SJCRH30 (cell line): Measurements from ENCODE around the gene POLRMT. TPM values are rescaled to one million over a fixed set of nuclear protein-coding genes. Genes with fewer than 3 reads are reported as not detected.
A peak's percentile ranks its signal among the peaks of the same experiment; 100 is the strongest.
"Not testable (repeated sequence)": the region's sequence is repeated elsewhere in the genome, so short reads cannot be mapped to it uniquely, and the experiment has no call there.

ENCODE experiments used
- DNase-seq, 2 experiments: peaks; one replicate each; pipeline ENCODE4 v3.0.0-alpha.2; 2015 to 2020
- H3K27ac ChIP-seq: fragments of 250-450 bp; sonication (Bioruptor Pico); 2 replicates; pipeline ENCODE4 v1.5.1; 2020; ENCODE audit warnings: mild to moderate bottlenecking, moderate library complexity
- H3K27me3 ChIP-seq: fragments of 250-450 bp; sonication (Bioruptor Pico); 2 replicates; pipeline ENCODE4 v1.5.1; 2020; ENCODE audit warnings: mild to moderate bottlenecking, moderate library complexity
- H3K36me3 ChIP-seq: fragments of 250-450 bp; sonication (Bioruptor Pico); 2 replicates; pipeline ENCODE4 v1.5.1; 2020; ENCODE audit warnings: mild to moderate bottlenecking, moderate library complexity
- H3K4me1 ChIP-seq: fragments of 250-450 bp; sonication (Bioruptor Pico); 2 replicates; pipeline ENCODE4 v1.5.1; 2020; ENCODE audit warnings: mild to moderate bottlenecking, moderate library complexity
- H3K4me3 ChIP-seq: fragments of 250-450 bp; sonication (Bioruptor Pico); 2 replicates; pipeline ENCODE4 v1.5.1; 2020; ENCODE audit warnings: mild to moderate bottlenecking, moderate library complexity
- H3K9me3 ChIP-seq: fragments of 250-450 bp; sonication (Bioruptor Pico); replicated peaks from 2 replicates; pipeline ENCODE4 v1.5.1; 2020; ENCODE audit warnings: mild to moderate bottlenecking, moderate library complexity
- total RNA-seq: library from RNA; depleted of rRNA; stranded (reverse); fragments of >200 nt; shearing (Covaris generic); gene quantifications from 2 replicates; pipeline ENCODE4 v1.2.3, GENCODE V29; 2014

Gene POLRMT
- total RNA-seq, 1 experiment from 2014 or later: 29.6 TPM

DNA sequence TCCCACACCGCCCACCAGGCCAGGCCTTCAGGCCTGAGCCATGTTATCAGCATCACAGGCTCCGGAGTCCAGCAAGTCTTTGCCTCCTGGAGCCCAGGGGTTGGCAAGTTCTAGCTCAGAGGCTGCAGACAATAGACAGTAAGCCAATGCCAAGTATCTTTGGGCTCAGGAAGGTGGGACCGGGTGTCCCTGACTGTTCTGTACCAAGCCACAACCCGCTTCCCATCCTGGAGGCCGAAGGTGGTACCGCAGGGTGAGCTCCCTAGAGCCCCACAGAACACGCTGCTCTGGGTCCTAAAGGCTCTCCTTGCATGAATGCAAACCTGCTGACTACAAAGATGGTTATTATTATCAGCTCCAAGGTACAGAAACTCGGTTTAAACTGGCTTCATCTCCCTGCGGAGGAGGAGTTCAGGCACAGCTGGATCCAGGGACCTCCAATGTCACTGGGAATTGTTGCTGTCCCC lies 37.3 kb upstream of the POLRMT start:
- H3K27ac ChIP-seq: no peak overlapping the region
- no peaks in the 10 kb centered on the region for H3K36me3 ChIP-seq
- H3K27me3 ChIP-seq: no peaks in the 10 kb centered on the region

DNA sequence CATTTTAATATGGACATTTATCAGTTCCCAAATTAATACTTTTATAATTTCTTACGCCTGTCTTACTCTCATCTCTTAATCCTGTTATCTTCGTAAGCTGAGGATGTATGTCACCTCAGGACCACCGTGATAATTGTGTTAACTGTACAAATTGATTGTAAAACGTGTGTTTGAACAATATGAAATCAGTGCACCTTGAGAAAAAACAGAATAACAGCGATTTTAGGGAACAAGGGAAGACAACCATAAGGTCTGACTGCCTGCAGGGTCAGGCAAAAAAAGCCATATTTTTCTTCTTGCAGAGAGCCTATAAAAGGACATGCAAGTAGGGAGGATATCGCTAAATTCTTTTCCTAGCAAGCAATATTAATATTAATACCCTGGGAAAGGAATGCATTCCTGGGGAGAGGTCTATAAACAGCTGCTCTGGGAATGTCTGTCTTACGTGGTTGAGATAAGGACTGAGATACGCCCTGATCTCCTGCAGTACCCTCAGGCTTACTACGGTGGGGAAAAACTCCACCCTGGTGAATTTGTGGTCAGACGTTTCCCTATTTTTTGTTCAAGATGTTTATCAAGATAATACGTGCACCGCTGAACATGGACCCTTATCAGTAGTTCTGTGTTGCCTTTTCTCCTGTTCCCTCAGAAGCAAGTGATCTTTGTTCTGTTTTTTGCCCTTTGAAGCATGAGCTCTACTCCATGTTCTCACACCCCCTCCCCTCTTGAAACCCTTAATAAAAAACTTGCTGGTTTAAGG lies 35.5 kb upstream of the POLRMT start:
- not testable (repeated sequence) for H3K9me3 ChIP-seq, H3K4me1 ChIP-seq, H3K4me3 ChIP-seq, H3K27me3 ChIP-seq, H3K36me3 ChIP-seq
- H3K27ac ChIP-seq: peak overlapping the region; percentile 28; the same call in 1 of the 2 replicates
- peak; percentile 40 to 51 for DNase-seq

More for the DNA sequence above, 37.3 kb upstream of the POLRMT start:
- no peak for DNase-seq
- H3K9me3 ChIP-seq: peaks cover 4% of the 10 kb centered on the region; the same call in 1 of the 2 replicates
- peaks cover 11% of the 10 kb centered on the region for H3K4me1 ChIP-seq
- H3K4me3 ChIP-seq: no peak overlapping the region

DNA sequence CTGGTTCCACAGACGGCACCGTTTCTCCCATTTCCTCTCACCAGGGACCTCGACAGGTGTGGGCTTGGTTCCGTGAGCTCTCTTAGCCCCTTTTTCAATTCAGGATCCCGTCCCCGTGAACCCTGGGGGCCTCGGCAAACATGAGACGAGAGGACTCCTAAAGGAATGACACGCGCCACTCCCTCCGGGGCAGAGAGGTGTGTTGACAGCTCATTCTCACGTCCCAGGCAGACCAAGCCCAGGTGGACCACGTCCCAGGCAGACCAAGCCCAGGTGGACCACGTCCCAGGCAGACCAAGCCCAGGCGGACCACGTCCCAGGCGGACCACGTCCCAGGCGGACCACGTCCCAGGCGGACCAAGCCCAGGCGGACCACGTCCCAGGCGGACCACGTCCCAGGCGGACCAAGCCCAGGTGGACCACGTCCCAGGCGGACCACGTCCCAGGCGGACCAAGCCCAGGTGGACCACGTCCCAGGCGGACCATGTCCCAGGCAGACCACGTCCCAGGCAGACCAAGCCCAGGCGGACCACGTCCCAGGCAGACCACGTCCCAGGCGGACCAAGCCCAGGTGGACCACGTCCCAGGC lies 33.7 kb upstream of the POLRMT start:
- not testable (repeated sequence) for H3K36me3 ChIP-seq, H3K27ac ChIP-seq, H3K9me3 ChIP-seq, H3K27me3 ChIP-seq, H3K4me3 ChIP-seq, H3K4me1 ChIP-seq, DNase-seq

DNA sequence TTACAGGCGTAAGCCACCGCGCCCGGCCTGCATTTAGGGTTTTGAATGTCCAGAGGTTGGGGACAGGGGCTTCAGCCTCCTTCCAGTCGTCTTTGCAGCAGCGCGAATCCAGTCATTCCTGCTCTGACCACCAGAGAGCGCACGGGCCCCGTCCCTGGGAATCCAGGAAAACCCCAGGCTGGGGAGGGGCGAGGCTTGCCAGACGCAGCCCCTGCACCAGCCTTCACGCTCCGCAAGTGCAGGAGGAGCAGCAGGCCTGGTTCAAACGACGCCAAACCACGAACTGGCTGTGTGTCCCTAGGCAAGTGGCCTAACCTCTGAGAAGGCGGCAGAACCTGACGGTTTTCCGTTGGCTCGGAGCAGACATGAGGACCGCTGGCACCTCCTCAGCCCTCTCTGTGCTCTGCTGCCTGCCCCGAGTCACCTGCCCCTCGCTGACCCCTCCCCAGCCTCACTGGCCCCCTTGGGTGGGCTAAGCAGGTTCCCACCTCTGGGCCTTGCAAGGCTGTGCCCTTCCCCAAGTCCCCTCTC lies 31.6 kb upstream of the POLRMT start:
- DNase-seq: peak; percentile 80 to 89
- peaks cover 4% of the 10 kb centered on the region; the same call in 1 of the 2 replicates for H3K9me3 ChIP-seq
- no peak overlapping the region for H3K27ac ChIP-seq
- H3K4me3 ChIP-seq: no peak overlapping the region
- 0 out of 2 replicates have a peak, but pooled peaks cover 3% of the 10 kb centered on the region for H3K4me1 ChIP-seq
- H3K36me3 ChIP-seq: no peaks in the 10 kb centered on the region
- H3K27me3 ChIP-seq: no peaks in the 10 kb centered on the region

DNA sequence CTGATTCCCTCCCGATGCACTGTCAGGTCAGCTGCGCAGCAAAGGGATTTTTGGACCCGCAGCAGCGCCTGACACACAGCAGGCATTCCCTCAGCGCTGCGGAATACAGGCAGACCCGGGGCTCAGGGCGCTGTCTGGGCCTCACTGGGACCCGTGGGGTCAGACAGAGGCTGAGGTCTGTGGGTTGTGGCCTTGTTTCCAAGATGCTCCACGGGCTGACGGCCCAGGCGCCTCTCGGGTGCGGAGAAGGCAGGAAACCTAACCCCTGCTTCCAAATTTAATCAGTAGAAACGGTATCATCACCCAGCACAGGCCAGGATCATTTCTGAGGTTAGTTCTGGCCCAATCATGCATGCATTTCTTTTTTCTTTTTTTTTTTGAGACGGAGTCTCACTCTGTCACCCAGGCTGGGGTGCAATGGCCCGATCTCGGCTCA lies 30.4 kb upstream of the POLRMT start:
- DNase-seq: no peak
- no peaks in the 10 kb centered on the region for H3K36me3 ChIP-seq
- H3K9me3 ChIP-seq: peaks cover 3% of the 10 kb centered on the region; the same call in 1 of the 2 replicates
- H3K4me3 ChIP-seq: peak overlapping the region; percentile 54
- no peaks in the 10 kb centered on the region for H3K27me3 ChIP-seq
- H3K4me1 ChIP-seq: no peaks in the 10 kb centered on the region
- no peak overlapping the region for H3K27ac ChIP-seq

DNA sequence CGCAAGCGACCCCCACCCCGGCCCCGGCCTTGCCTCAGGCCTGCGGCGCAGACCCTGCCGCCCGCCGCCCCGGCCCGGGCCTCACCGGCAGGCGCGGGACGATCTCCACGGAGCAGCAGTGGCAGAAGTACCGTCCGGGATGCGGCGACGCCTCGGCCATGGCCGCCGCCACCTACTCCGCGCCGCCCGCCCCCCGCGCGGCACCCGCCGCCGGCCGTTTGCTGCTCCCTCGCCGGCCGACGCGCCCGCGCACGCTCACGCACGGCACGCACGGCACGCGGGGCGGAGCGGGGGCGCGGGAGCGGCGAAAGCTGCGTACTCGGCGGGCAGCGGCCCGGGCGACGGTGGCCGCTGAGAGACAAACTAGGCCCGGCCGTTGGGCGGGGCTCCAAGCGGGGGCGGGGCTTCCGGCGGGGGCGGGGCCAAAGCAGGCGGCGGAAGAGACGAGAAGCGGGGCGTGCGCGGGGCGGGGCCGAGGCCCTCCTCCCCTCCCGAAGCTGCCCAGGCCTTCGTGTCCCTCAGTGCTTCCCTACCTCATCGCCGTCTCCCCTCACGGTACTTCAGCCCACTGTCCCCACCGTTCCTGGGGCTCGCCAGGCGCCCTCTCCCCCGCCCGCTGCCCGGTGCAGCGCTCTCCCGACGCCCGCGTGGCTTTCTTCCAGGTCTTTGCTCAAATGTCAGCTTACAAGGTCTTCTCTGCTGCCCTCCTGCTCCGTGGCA lies 29.8 kb upstream of the POLRMT start, which contains the start of gene RNF126:
Gene RNF126, minus strand, starts transcription at position 253 of the 720 bp plus-strand sequence. Its CDS starts 93 bp downstream, at position 160.
- no peaks in the 10 kb centered on the region for H3K27me3 ChIP-seq
- no peaks in the 10 kb centered on the region for H3K9me3 ChIP-seq
- peak within 1 kb of the TSS; percentile 38; the same call in 1 of the 2 replicates for H3K27ac ChIP-seq
- peak within 1 kb of the TSS; percentile 96 for H3K4me3 ChIP-seq
- no peaks in the 10 kb centered on the region for H3K4me1 ChIP-seq
- peak; percentile 86 to 90 for DNase-seq
- no peaks in the 10 kb centered on the region for H3K36me3 ChIP-seq

DNA sequence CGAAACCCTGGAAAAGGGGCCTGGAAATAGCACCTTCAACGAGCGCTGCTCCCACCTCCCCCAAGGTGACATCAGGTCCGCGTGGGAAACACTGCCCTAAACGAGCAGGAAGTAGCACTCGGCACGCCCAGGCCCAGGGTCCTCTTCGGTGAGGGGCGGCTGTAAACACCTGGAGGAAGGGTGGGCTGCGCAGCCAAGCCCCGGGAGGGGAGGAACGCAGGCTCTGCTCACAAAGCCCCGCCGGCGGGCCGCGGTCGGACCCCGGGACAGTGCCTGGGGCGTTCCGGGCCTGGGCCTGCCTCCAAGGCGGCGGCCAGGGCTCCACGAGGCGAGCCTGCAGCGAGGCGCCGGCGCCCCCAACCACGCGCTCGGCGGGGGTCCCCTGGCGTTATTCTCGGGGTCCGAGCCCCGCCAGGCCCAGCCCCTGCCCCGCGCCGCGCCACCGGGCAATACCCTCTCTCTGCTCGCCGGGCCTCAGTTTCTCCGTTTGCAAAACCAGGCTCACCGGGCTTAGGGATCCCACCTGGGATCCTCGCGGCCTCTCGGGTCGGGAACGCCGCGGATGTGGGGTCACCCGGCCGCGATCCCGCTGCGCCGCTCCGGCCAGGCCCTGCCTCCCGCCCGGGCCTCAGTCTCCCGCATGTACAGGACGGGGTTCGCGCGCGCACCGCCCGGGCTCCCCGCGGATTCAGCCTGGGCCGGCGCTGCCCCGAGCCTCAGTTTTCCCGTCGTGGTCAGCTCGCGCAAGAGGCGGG lies 29.0 kb upstream of the POLRMT start:
- Histone ChIP-seq H3K36me3 (no peaks in the 10 kb centered on the region; the same call in 1 of the 2 replicates), H3K4me1 (peaks cover 2% of the 10 kb centered on the region; the same call in 1 of the 2 replicates)
- DNase-seq: peak; percentile 34 to 36

DNA sequence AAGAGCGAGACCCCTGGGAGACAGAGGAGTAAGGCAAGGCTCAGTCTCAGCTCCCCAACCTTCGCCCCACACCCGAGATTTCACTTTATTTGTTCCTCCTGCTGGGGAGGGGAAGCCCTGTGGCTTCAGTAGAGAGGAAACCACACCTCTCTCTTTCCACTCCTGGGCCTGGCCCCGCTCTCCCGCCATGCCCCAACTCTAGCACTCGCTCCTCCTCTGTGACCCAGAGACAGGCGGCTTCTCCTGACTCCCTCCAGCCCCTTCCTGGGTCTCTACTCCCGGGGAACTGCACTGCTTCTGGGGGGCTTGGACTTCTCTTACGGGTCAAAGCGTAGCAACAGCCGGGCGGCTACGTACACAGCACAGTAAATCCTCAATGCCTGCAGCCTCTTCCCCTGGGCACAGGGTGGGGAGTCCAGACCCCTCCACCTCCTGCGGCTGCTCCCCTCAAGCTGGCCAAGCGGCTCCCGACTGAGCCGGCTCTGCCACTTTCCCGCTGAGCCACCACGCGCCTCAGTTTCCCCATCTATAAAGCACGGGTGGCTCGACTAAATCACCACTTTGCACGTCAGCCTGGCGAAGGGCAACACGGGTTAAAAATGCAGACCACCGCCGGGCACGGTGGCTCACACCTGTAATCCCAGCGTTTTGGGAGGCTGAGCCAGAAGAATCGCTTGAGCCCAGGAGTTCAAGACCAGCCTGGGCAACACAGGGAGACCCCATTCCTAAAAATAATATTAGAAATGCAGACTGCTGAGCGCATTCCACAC lies 28.3 kb upstream of the POLRMT start:
- H3K4me1 ChIP-seq: peaks cover 10% of the 10 kb centered on the region
- peak overlapping the region; percentile 96 for H3K4me3 ChIP-seq
- no peaks in the 10 kb centered on the region; the same call in 1 of the 2 replicates for H3K36me3 ChIP-seq
- H3K27me3 ChIP-seq: no peaks in the 10 kb centered on the region
- DNase-seq: no peak
- H3K9me3 ChIP-seq: no peaks in the 10 kb centered on the region
- 0 out of 2 replicates have a peak overlapping the region, but pooled peaks have one; percentile 38 for H3K27ac ChIP-seq

More for the DNA sequence above, 29.0 kb upstream of the POLRMT start:
- Histone ChIP-seq H3K27me3 (no peaks in the 10 kb centered on the region), H3K4me3 (peak overlapping the region; percentile 96), H3K9me3 (no peaks in the 10 kb centered on the region), H3K27ac (peak overlapping the region; percentile 38; the same call in 1 of the 2 replicates)

DNA sequence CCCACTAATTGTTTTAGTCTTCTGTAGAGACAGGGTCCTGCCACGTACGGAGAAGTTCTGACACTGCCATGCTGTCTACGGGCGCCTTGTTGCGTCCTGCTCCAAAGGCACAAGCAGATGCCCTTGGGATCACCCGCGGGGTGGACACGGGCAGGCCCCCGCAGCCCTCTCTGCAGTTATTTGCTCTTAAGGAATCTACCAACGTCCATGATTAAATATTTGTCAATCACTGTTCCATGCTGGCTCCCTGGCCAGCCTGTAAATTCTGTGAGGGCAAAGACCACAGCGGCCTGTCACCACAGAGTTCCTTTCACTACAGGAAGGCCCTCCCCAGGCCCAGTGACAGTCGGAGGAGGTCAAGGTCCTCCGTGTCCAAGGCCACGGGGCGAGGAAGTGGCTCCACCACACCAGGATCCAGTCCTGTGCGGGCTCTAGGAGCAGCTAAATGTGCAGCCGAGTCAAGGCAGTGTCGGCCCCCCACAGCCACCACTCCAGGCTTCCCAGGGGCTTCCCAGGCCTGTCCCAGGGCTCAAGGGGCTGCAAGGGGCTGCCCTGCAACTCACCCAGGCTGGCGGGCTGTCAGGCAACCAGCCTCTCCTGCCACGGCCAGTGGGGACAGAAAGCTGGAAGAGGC lies 27.6 kb upstream of the POLRMT start:
- peaks cover 10% of the 10 kb centered on the region for H3K4me1 ChIP-seq
- DNase-seq: no peak
- H3K27me3 ChIP-seq: no peaks in the 10 kb centered on the region
- H3K9me3 ChIP-seq: no peaks in the 10 kb centered on the region
- H3K36me3 ChIP-seq: no peaks in the 10 kb centered on the region; the same call in 1 of the 2 replicates
- no peak overlapping the region for H3K27ac ChIP-seq
- no peak overlapping the region for H3K4me3 ChIP-seq

DNA sequence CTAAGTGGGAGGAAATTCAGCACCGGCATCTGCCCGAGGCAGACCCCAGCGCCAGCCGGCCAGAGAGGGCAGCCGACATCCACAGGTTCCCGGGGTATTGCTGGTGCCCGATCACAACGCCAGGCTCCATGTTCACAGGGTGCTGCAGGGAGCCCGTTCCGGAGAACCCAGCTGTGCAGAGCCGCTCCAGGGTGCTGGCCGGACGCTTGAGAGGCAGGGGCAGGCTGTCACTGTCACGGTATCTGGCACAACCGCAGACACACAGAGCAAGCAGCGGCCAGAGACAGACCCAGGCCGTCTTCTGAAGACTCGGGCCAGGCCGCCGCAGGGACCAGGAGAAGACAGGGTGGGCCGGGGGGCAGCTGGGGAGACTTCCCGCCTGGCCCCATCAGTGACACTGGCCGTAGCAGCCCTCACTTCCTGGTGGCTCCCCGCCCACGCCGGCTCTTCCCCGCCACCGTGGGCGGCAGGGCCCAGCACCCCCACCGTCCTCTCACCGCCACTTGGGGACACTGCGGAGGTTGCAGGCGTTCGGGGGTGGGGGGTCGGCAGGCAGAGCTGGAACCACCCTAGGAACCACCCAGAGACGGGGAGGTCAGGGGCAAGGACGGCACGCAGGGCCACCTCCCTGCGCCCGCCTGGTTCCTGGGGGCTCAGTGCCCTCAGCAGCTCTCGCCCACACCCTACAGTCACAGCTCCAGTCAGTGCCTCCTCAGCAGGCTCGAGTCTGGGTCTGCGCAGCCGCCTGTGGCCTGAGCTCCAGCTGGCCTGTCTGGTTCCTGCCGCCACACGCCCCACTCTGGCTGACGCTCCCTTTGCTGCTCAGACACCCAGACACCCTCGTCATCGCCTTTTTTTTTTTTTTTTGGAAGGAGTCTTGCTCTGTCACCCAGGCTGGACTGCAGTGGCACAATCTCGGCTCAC lies 25.8 kb upstream of the POLRMT start:
- Histone ChIP-seq H3K36me3 (peaks cover 7% of the 10 kb centered on the region; the same call in 1 of the 2 replicates), H3K27ac (no peak overlapping the region), H3K4me1 (peaks cover 10% of the 10 kb centered on the region), H3K9me3 (no peaks in the 10 kb centered on the region), H3K4me3 (no peak overlapping the region), H3K27me3 (no peaks in the 10 kb centered on the region)
- no peak for DNase-seq

DNA sequence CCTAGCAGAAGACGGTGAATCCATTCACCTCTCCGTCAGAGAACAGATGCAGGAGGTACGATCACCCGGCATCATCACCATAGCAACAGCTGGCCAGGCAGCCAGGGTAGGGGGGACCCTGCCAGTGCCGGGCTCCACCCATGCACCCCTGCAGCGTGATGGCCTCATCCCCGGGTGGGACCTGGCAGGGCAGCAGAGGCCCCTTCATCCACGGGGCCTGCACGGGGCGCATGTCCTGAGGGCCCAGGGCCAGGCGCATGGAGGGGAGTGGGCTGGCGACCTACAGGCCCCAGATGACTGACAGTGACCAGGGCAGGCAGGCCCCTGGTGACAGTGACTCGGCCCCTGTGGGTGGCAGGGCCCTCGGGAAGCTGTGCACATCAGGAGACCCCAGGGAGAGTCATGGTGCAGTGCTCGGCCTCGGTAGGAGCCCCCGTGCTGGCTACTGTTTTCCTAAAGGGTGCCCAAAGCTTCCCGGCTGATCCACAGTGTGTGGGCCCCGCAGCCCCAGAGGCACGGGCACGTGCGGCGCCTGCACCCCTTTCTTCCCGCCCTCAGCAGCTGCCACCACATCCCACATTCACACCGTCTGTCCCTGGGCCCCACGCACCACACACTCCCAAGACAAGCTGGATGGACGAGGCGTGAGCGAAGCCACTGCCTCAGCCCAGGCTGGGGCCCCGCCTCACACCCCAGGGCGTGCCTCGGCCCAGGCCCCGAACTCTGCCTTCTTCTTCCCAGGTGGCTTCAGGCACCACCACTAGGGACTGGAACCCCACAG lies 24.9 kb upstream of the POLRMT start:
- Histone ChIP-seq H3K4me1 (peaks cover 10% of the 10 kb centered on the region), H3K27ac (no peak overlapping the region), H3K36me3 (peaks cover 13% of the 10 kb centered on the region; the same call in 1 of the 2 replicates), H3K4me3 (no peak overlapping the region), H3K9me3 (no peaks in the 10 kb centered on the region), H3K27me3 (no peaks in the 10 kb centered on the region)
- no peak for DNase-seq
